GM18868 (cell line): ENCODE data around the gene ACSM6.
A peak's percentile ranks its signal among the peaks of the same experiment; 100 is the strongest.
"Not testable (repeated sequence)": the region's sequence is repeated elsewhere in the genome, so short reads cannot be mapped to it uniquely, and the experiment has no call there.

Source experiments
- ATAC-seq: cut with Tn5 transposase; IDR thresholded peaks from one replicate; pipeline ENCODE4 v1.9.1; 2021; ENCODE audit warnings: mild to moderate bottlenecking, moderate library complexity; ENCODE audit not compliant: unreplicated experiment

ACSM6 gene, protein sequence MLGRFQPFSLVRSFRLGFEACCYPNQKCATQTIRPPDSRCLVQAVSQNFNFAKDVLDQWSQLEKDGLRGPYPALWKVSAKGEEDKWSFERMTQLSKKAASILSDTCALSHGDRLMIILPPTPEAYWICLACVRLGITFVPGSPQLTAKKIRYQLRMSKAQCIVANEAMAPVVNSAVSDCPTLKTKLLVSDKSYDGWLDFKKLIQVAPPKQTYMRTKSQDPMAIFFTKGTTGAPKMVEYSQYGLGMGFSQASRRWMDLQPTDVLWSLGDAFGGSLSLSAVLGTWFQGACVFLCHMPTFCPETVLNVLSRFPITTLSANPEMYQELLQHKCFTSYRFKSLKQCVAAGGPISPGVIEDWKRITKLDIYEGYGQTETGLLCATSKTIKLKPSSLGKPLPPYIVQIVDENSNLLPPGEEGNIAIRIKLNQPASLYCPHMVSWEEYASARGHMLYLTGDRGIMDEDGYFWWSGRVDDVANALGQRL

DNA sequence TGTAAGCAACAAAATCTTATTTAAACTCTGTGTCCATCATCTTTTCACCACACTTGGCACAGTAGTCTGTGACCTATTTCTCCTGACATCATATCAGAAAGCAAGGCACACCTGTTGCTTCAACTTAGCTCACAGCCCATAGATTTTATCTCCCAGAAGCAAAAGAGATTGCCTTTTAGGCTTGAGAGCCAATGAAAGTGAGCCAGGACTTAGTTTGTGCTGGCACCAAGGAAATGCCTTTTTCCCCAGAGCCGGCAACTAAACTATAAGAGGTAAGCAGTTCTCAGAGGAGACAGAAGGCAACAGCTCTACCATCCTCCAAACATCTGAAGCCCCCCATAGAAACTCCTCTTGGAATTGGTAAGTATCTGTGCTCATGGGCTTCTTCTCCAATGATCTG lies at the start of gene ACSM6:
Gene ACSM6, plus strand, starts transcription at position 295 of the 400 bp plus-strand sequence. CDS start 248 bp downstream, outside the sequence.
- no peak for ATAC-seq

- no peak for ATAC-seq
Observed at GRCh38 chr10:95168694-95169093, 25.3 kb upstream of the ACSM6 start.

DNA sequence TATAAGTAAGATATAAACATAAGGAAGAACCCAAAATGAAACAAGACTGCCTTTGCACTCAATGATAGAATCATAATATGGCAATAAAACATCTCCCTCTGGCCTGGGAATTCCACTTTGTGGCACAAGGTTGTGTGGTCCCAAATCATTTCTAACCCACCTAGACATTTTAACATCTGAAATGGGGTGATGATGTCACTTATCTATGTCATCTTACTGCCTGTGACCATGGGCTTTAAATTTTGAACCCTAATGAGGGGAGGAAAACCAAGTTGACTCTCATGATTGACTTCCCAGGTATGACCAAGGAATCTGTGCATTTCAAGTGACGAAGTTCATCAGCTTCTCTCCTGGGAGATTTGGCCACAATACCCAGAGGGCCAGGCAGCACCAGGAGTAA lies 24.5 kb upstream of the ACSM6 start:
- ATAC-seq, result no peak

- no peak for ATAC-seq
Observed at GRCh38 chr10:95170790-95171189, 23.2 kb upstream of the ACSM6 start.

- no peak for ATAC-seq
Observed at GRCh38 chr10:95171336-95171735, 22.7 kb upstream of the ACSM6 start.

DNA sequence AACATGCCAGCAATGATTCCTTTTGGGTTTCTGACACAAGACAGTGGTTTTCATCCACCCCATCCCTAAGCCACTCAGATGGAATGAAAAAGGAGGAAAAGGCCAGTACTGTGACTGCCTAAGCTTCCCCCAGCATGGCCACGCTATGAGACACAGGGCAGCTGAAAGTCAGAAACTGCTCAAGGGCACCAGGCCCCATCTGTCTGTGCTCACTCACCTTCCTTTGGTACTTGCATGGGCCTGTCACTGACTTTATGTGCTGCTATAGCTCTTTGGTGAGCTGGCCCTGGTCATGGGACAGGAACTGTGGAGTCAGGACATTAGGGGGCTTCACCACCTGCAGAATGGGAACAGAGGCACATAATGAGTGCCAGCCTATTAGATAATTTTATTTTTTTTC lies 21.2 kb upstream of the ACSM6 start:
- no peak for ATAC-seq

GRCh38 chr10:95176101-95176500 lies 17.9 kb upstream of the ACSM6 start:
- no peak for ATAC-seq

- no peak for ATAC-seq
Observed at GRCh38 chr10:95177429-95177828, 16.6 kb upstream of the ACSM6 start.

GRCh38 chr10:95178266-95178665 lies 15.8 kb upstream of the ACSM6 start:
- ATAC-seq, result no peak

DNA sequence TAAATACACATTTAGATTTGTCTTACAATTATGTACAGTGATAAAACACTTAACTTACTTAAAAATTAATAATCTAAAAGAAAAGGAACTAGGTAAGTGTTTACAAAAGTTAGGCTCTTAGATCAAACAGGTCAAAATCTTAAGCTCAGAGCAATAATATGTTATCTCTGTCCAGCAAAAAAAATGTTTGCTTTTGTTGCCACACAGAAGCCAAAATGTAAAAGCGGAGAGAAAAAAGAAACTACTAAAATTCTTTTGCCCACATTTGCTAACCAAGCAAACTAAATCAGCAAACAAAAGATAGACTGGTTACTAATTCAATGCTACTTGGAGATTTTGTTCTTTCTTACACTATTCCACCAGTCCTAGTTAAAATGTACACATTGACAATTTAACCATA lies 15.2 kb upstream of the ACSM6 start:
- no peak for ATAC-seq

DNA sequence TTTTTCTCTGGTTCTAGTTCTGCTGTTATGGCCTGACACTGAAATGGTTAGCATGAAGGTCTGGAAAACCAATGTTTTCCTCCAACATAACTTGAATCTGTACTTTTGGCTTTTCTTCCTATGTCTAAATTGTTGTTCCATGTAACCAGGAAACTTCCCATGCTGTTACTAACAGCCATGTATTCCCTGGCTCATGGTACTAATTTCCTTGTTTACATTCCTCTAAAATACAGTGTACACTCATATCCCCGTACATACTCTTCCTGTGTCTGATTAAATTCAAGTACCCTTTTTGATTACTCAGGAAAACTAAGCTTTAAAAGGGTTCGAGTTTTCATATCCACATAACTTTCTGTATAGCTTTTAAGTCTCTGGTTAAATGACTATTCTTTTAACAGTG lies 12.3 kb upstream of the ACSM6 start:
- no peak for ATAC-seq

- ATAC-seq, result peak; percentile 98
Observed at GRCh38 chr10:95183271-95184230, 10.5 kb upstream of the ACSM6 start.

- no peak for ATAC-seq
Observed at GRCh38 chr10:95187617-95188016, 6.4 kb upstream of the ACSM6 start.

DNA sequence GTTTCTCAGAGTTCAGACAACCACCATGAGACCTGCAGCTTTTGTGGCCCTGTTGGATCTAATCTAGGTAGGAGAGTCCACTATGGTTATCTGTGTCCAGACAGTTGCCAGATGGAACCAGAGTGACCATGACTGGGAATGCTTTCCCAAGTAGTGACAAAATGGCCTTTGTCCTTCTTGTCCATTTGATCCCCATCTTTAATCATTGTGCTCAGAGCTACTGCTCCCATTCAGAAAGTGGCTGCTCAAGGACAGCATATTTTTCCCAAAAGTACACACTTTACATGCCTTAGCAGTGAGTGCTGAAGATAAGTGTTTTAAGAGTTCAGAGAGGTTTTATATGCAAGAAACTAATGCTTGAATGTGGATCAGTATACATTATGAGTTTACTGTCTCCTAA lies 5.4 kb upstream of the ACSM6 start:
- ATAC-seq, result no peak

DNA sequence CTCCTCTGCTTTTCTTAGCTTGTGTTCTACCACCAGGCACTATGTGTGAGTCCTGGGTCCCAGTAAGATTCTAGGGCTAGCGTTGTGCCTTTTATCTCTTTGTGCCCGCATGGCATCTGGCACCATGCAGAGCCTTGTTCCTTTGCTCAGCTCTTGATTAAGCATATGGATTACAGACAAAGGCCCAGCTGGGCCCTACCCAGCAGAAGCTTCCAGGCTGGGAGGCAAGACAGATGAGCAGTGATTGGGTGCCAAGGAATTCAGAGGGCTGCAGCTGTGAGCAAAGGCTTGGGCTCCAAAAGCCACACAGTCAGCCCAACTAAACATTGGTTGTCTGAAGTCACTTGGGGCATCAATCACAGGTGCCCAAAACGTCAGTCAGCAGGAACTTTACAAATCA lies 2.0 kb downstream of the ACSM6 start:
- ATAC-seq, result no peak

DNA sequence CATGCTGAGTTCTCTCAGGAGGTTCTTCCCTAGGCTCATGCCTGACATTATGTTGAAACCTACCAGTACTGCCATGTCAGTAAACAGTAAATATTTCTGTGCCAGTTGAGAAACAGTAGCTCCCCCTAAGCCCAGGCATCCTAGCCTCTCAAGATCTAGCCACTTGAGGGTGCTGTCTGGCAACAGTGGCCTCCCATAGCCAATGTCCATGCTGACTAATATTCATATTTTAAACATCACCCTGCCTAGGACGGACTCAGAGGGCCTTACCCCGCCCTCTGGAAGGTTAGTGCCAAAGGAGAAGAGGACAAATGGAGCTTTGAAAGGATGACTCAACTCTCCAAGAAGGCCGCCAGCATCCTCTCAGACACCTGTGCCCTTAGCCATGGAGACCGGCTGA lies 7.7 kb downstream of the ACSM6 start:
- no peak for ATAC-seq

- ATAC-seq, result not testable (repeated sequence)
Observed at GRCh38 chr10:95202865-95203264, 8.8 kb downstream of the ACSM6 start.

GRCh38 chr10:95208702-95209391 lies 14.8 kb downstream of the ACSM6 start:
- ATAC-seq, result no peak

- ATAC-seq, result no peak
Observed at GRCh38 chr10:95209509-95210127, 15.6 kb downstream of the ACSM6 start.

GRCh38 chr10:95211606-95212279 lies 17.7 kb downstream of the ACSM6 start:
- ATAC-seq, result no peak
